ENCODE measurements around the gene SMIM35.

The SMIM35 gene

GRCh38 chr11:118126082-118126838 lies 39.5 kb upstream of the SMIM35 start:
- Histone ChIP-seq H3K4me1 (ENCODE audit: control insufficient read depth, insufficient read depth, low read length, unreplicated experiment) (no peaks in the 10 kb centered on the region), H2AFZ (ENCODE audit: low read length, unreplicated experiment) (no peak overlapping the region), H3K27ac (ENCODE audit: low read depth, low read length) (no peak overlapping the region), H3K4me3 (ENCODE audit: low read depth, low read length) (no peak overlapping the region), H3K27me3 (ENCODE audit: insufficient read depth, low read length) (peaks cover 42% of the 10 kb centered on the region), H3K79me2 (ENCODE audit: control insufficient read depth, insufficient read depth, low read length, unreplicated experiment) (no peaks in the 10 kb centered on the region), H3K36me3 (ENCODE audit: insufficient read depth, low read length) (no peaks in the 10 kb centered on the region)

GRCh38 chr11:118124929-118125535 lies 38.3 kb upstream of the SMIM35 start:
- no peaks in the 10 kb centered on the region for H3K79me2 ChIP-seq (ENCODE audit: control insufficient read depth, insufficient read depth, low read length, unreplicated experiment)
- no peak overlapping the region for H2AFZ ChIP-seq (ENCODE audit: low read length, unreplicated experiment)

GRCh38 chr11:118120793-118121192 lies 34.0 kb upstream of the SMIM35 start:
- H3K27ac ChIP-seq (ENCODE audit: low read depth, low read length) = no peak overlapping the region
- no peaks in the 10 kb centered on the region for H3K4me1 ChIP-seq (ENCODE audit: control insufficient read depth, insufficient read depth, low read length, unreplicated experiment)
- no peak overlapping the region for H2AFZ ChIP-seq (ENCODE audit: low read length, unreplicated experiment)

More at GRCh38 chr11:118124929-118125535, 38.3 kb upstream of the SMIM35 start:
- H3K27ac ChIP-seq (ENCODE audit: low read depth, low read length) = no peak overlapping the region
- H3K4me3 ChIP-seq (ENCODE audit: low read depth, low read length) = no peak overlapping the region
- H3K36me3 ChIP-seq (ENCODE audit: insufficient read depth, low read length) = no peaks in the 10 kb centered on the region
- no peaks in the 10 kb centered on the region for H3K4me1 ChIP-seq (ENCODE audit: control insufficient read depth, insufficient read depth, low read length, unreplicated experiment)
- peaks cover 53% of the 10 kb centered on the region for H3K27me3 ChIP-seq (ENCODE audit: insufficient read depth, low read length)

GRCh38 chr11:118117790-118118601 lies 31.2 kb upstream of the SMIM35 start:
- Histone ChIP-seq H3K4me3 (ENCODE audit: low read depth, low read length) (no peak overlapping the region), H3K27me3 (ENCODE audit: insufficient read depth, low read length) (peaks cover 57% of the 10 kb centered on the region), H2AFZ (ENCODE audit: low read length, unreplicated experiment) (no peak overlapping the region), H3K79me2 (ENCODE audit: control insufficient read depth, insufficient read depth, low read length, unreplicated experiment) (no peaks in the 10 kb centered on the region), H3K27ac (ENCODE audit: low read depth, low read length) (no peak overlapping the region), H3K36me3 (ENCODE audit: insufficient read depth, low read length) (no peaks in the 10 kb centered on the region), H3K4me1 (ENCODE audit: control insufficient read depth, insufficient read depth, low read length, unreplicated experiment) (no peaks in the 10 kb centered on the region)

More at GRCh38 chr11:118120793-118121192, 34.0 kb upstream of the SMIM35 start:
- H3K36me3 ChIP-seq (ENCODE audit: insufficient read depth, low read length) = no peaks in the 10 kb centered on the region
- no peak overlapping the region for H3K4me3 ChIP-seq (ENCODE audit: low read depth, low read length)
- H3K27me3 ChIP-seq (ENCODE audit: insufficient read depth, low read length) = peaks cover 56% of the 10 kb centered on the region
- H3K79me2 ChIP-seq (ENCODE audit: control insufficient read depth, insufficient read depth, low read length, unreplicated experiment) = no peaks in the 10 kb centered on the region

GRCh38 chr11:118115048-118115447 lies 28.3 kb upstream of the SMIM35 start:
- Histone ChIP-seq H3K27me3 (ENCODE audit: insufficient read depth, low read length) (peaks cover 37% of the 10 kb centered on the region), H2AFZ (ENCODE audit: low read length, unreplicated experiment) (no peak overlapping the region), H3K4me3 (ENCODE audit: low read depth, low read length) (no peak overlapping the region), H3K36me3 (ENCODE audit: insufficient read depth, low read length) (no peaks in the 10 kb centered on the region), H3K27ac (ENCODE audit: low read depth, low read length) (no peak overlapping the region), H3K4me1 (ENCODE audit: control insufficient read depth, insufficient read depth, low read length, unreplicated experiment) (no peaks in the 10 kb centered on the region), H3K79me2 (ENCODE audit: control insufficient read depth, insufficient read depth, low read length, unreplicated experiment) (no peaks in the 10 kb centered on the region)

GRCh38 chr11:118114266-118114665 lies 27.5 kb upstream of the SMIM35 start:
- Histone ChIP-seq H3K27me3 (ENCODE audit: insufficient read depth, low read length) (peaks cover 32% of the 10 kb centered on the region), H3K27ac (ENCODE audit: low read depth, low read length) (no peak overlapping the region), H2AFZ (ENCODE audit: low read length, unreplicated experiment) (no peak overlapping the region), H3K4me3 (ENCODE audit: low read depth, low read length) (no peak overlapping the region), H3K36me3 (ENCODE audit: insufficient read depth, low read length) (no peaks in the 10 kb centered on the region), H3K4me1 (ENCODE audit: control insufficient read depth, insufficient read depth, low read length, unreplicated experiment) (no peaks in the 10 kb centered on the region), H3K79me2 (ENCODE audit: control insufficient read depth, insufficient read depth, low read length, unreplicated experiment) (no peaks in the 10 kb centered on the region)

GRCh38 chr11:118112711-118113430 lies 26.1 kb upstream of the SMIM35 start:
- H2AFZ ChIP-seq (ENCODE audit: low read length, unreplicated experiment) = no peak overlapping the region
- no peak overlapping the region for H3K27ac ChIP-seq (ENCODE audit: low read depth, low read length)
- H3K4me3 ChIP-seq (ENCODE audit: low read depth, low read length) = no peak overlapping the region
- no peaks in the 10 kb centered on the region for H3K4me1 ChIP-seq (ENCODE audit: control insufficient read depth, insufficient read depth, low read length, unreplicated experiment)
- no peaks in the 10 kb centered on the region for H3K79me2 ChIP-seq (ENCODE audit: control insufficient read depth, insufficient read depth, low read length, unreplicated experiment)
- H3K27me3 ChIP-seq (ENCODE audit: insufficient read depth, low read length) = peaks cover 19% of the 10 kb centered on the region; the same call in 1 of the 2 replicates
- H3K36me3 ChIP-seq (ENCODE audit: insufficient read depth, low read length) = no peaks in the 10 kb centered on the region

GRCh38 chr11:118111744-118112035 lies 24.9 kb upstream of the SMIM35 start:
- Histone ChIP-seq H3K27ac (ENCODE audit: low read depth, low read length) (no peak overlapping the region), H3K27me3 (ENCODE audit: insufficient read depth, low read length) (0 out of 2 replicates have a peak, but pooled peaks cover 8% of the 10 kb centered on the region), H3K4me1 (ENCODE audit: control insufficient read depth, insufficient read depth, low read length, unreplicated experiment) (no peaks in the 10 kb centered on the region), H2AFZ (ENCODE audit: low read length, unreplicated experiment) (no peak overlapping the region), H3K36me3 (ENCODE audit: insufficient read depth, low read length) (no peaks in the 10 kb centered on the region), H3K79me2 (ENCODE audit: control insufficient read depth, insufficient read depth, low read length, unreplicated experiment) (no peaks in the 10 kb centered on the region), H3K4me3 (ENCODE audit: low read depth, low read length) (no peak overlapping the region)

GRCh38 chr11:118111019-118111743 lies 24.4 kb upstream of the SMIM35 start:
- no peaks in the 10 kb centered on the region for H3K4me1 ChIP-seq (ENCODE audit: control insufficient read depth, insufficient read depth, low read length, unreplicated experiment)
- H3K36me3 ChIP-seq (ENCODE audit: insufficient read depth, low read length) = no peaks in the 10 kb centered on the region
- H2AFZ ChIP-seq (ENCODE audit: low read length, unreplicated experiment) = no peak overlapping the region
- no peak overlapping the region for H3K27ac ChIP-seq (ENCODE audit: low read depth, low read length)
- no peaks in the 10 kb centered on the region for H3K79me2 ChIP-seq (ENCODE audit: control insufficient read depth, insufficient read depth, low read length, unreplicated experiment)
- H3K4me3 ChIP-seq (ENCODE audit: low read depth, low read length) = no peak overlapping the region
- 0 out of 2 replicates have a peak, but pooled peaks cover 8% of the 10 kb centered on the region for H3K27me3 ChIP-seq (ENCODE audit: insufficient read depth, low read length)

- no peaks in the 10 kb centered on the region for H3K79me2 ChIP-seq (ENCODE audit: control insufficient read depth, insufficient read depth, low read length, unreplicated experiment)
- no peaks in the 10 kb centered on the region for H3K36me3 ChIP-seq (ENCODE audit: insufficient read depth, low read length)
- no peaks in the 10 kb centered on the region for H3K4me1 ChIP-seq (ENCODE audit: control insufficient read depth, insufficient read depth, low read length, unreplicated experiment)
- no peak overlapping the region for H3K4me3 ChIP-seq (ENCODE audit: low read depth, low read length)
- 0 out of 2 replicates have a peak, but pooled peaks cover 6% of the 10 kb centered on the region for H3K27me3 ChIP-seq (ENCODE audit: insufficient read depth, low read length)
- H3K27ac ChIP-seq (ENCODE audit: low read depth, low read length) = no peak overlapping the region
- no peak overlapping the region for H2AFZ ChIP-seq (ENCODE audit: low read length, unreplicated experiment)
Observed at GRCh38 chr11:118109231-118109630, 22.5 kb upstream of the SMIM35 start.

All from ACC112 (cell line).